GM12878 (cell line): ENCODE measurements around the gene KRTAP21-2. TPM values are rescaled to one million over a fixed set of nuclear protein-coding genes. Genes with fewer than 3 reads are reported as not detected.

Source experiments
- ATAC-seq: fragments of 200-7000 bp; cut with Tn5 transposase; 3 replicates; pipeline ENCODE4 v1.9.1; 2020; ENCODE audit warnings: mild to moderate bottlenecking, moderate library complexity
- BruUV-seq: library from RNA; stranded (reverse); fragments of 400-500 nt; replicated peaks from 2 replicates; lab custom pipeline; 2021; lab: Mats Ljungman, UMichigan
- CTCF ChIA-PET: fragments of 300-600 bp; sonication (Branson Sonifier 250); formaldehyde crosslinking; extraction: SDS; loops from one replicate; lab custom pipeline; 2021; ENCODE audit warnings: inconsistent platforms; lab: Yijun Ruan, JAX
- POLR2A ChIA-PET: fragments of 350-600 bp; formaldehyde crosslinking; extraction: SDS; loops from one replicate; lab custom pipeline; 2021; ENCODE audit warnings: inconsistent platforms; lab: Charles Lee
- RAD21 ChIA-PET: fragments of 300-600 bp; sonication (Branson Sonifier 250); formaldehyde crosslinking; loops from one replicate; lab custom pipeline; 2023; ENCODE audit warnings: antibody characterized with exemption; ENCODE audit not compliant: unreplicated experiment; lab: Charles Lee
- SMC1A ChIA-PET: fragments of 300-600 bp; sonication (Branson Sonifier 250); formaldehyde crosslinking; loops from one replicate; lab custom pipeline; 2023; ENCODE audit not compliant: unreplicated experiment, uncharacterized antibody; lab: Charles Lee
- DNase-seq: peaks from one replicate; pipeline ENCODE4 v3.0.0-alpha.2; 2011; ENCODE audit warnings: low read depth, low spot score
- FAIRE-seq: peaks from 3 replicates; lab custom pipeline; 2011; peaks lifted over from hg19 to GRCh38; lab: Jason Lieb, UNC
- H2AFZ ChIP-seq: 2 replicates; pipeline ENCODE4 v1.6.0; 2011; ENCODE audit warnings: low read depth, low read length, control low read depth; ENCODE audit not compliant: control insufficient read depth
- H3K27ac ChIP-seq: 2 replicates; pipeline ENCODE4 v1.5.1; 2011; ENCODE audit warnings: control low read depth; ENCODE audit not compliant: control insufficient read depth, insufficient read depth
- H3K27me3 ChIP-seq, 2 experiments: replicated peaks in 1 of 2; 2 replicates each; pipeline versions ENCODE4 v1.6.0 to v1.6.1; 2011; ENCODE audit warnings: low read length in 1 of 2; ENCODE audit not compliant: control insufficient read depth in 2 of 2, insufficient read depth in 2 of 2
- H3K36me3 ChIP-seq, 2 experiments: 2 replicates each; pipeline ENCODE4 v1.5.1; 2011; ENCODE audit warnings: low read length in 1 of 2; ENCODE audit not compliant: control insufficient read depth in 2 of 2, insufficient read depth in 2 of 2
- H3K4me1 ChIP-seq: 2 replicates; pipeline ENCODE4 v1.6.1; 2011; ENCODE audit warnings: mild to moderate bottlenecking, low read length, moderate library complexity, mixed read lengths; ENCODE audit not compliant: control insufficient read depth, insufficient read depth
- H3K4me2 ChIP-seq: 2 replicates; pipeline ENCODE4 v1.6.0; 2011; ENCODE audit warnings: control low read depth; ENCODE audit not compliant: control insufficient read depth, insufficient read depth
- H3K4me3 ChIP-seq: fragments of 200-600 bp; sonication (generic); 2 replicates; pipeline ENCODE4 v1.5.1; 2016
- H3K79me2 ChIP-seq: 2 replicates; pipeline ENCODE4 v1.6.0; 2011; ENCODE audit warnings: low read length; ENCODE audit not compliant: control insufficient read depth, insufficient read depth
- H3K9ac ChIP-seq: 2 replicates; pipeline ENCODE4 v1.8.0; 2011; ENCODE audit warnings: low read length, control low read depth, mixed read lengths; ENCODE audit not compliant: control insufficient read depth, insufficient read depth
- H3K9me3 ChIP-seq: replicated peaks from 3 replicates; pipeline ENCODE4 v1.5.1; 2011; ENCODE audit warnings: mild to moderate bottlenecking, low read length; ENCODE audit not compliant: control insufficient read depth, insufficient read depth
- H4K20me1 ChIP-seq: 2 replicates; pipeline ENCODE4 v1.6.0; 2011; ENCODE audit not compliant: control insufficient read depth, insufficient read depth
- BRCA1 ChIP-seq: IDR thresholded peaks from 2 replicates; pipeline ENCODE4 v1.6.1; 2011; ENCODE audit warnings: low read depth, low read length, improper control_type of control experiment
- CHD2 ChIP-seq: IDR thresholded peaks from 2 replicates; pipeline ENCODE4 v1.6.1; 2011; ENCODE audit warnings: low read depth, low read length, improper control_type of control experiment, borderline replicate concordance
- KLF5 ChIP-seq: fragments of 450-650 bp; IDR thresholded peaks from 2 replicates; pipeline ENCODE4 v1.6.1; 2014; ENCODE audit warnings: mild to moderate bottlenecking; ENCODE audit not compliant: partially characterized antibody
- LARP7 ChIP-seq: fragments of 450-650 bp; IDR thresholded peaks from 2 replicates; pipeline ENCODE4 v1.6.1; 2017; ENCODE audit warnings: mild to moderate bottlenecking
- PAX5 ChIP-seq: IDR thresholded peaks from 2 replicates; pipeline ENCODE4 v1.6.1; 2011; ENCODE audit warnings: low read depth, low read length, borderline replicate concordance
- PAX8 ChIP-seq: fragments of 450-650 bp; IDR thresholded peaks from 2 replicates; pipeline ENCODE4 v1.6.1; 2017; ENCODE audit warnings: mild to moderate bottlenecking, moderate library complexity
- POLR2AphosphoS5 ChIP-seq: IDR thresholded peaks from 2 replicates; pipeline ENCODE4 v1.6.1; 2011; ENCODE audit warnings: mild to moderate bottlenecking, low read length, inconsistent platforms
- RCOR1 ChIP-seq: conservative IDR thresholded peaks from 2 replicates; pipeline ENCODE4 v1.6.1; 2012; ENCODE audit warnings: low read depth, low read length, improper control_type of control experiment
- RFX5 ChIP-seq: IDR thresholded peaks from 2 replicates; pipeline ENCODE4 v1.6.1; 2011; ENCODE audit warnings: low read depth, low read length, improper control_type of control experiment
- SMAD1 ChIP-seq: fragments of 450-650 bp; IDR thresholded peaks from 2 replicates; pipeline ENCODE4 v1.6.1; 2018; ENCODE audit warnings: mild to moderate bottlenecking, low read depth; ENCODE audit not compliant: partially characterized antibody
- WGBS: methylation state at CpG from one replicate; pipeline ENCODE4 v1.1.6; 2016; ENCODE audit warnings: low lambda C conversion rate; ENCODE audit not compliant: insufficient replicate concordance, insufficient coverage; ENCODE audit errors: missing lambda C conversion rate; 5-methylcytosine and 5-hydroxymethylcytosine counted together
- in situ Hi-C: fragments of 300-500 bp; cut with MboI; formaldehyde crosslinking; loops from 9 replicates; pipeline ENCODE4 v1.14.3; 2018; ENCODE audit warnings: mixed read lengths
- intact Hi-C: fragments of 100-400 bp; cut with micrococcal nuclease; formaldehyde crosslinking; loops from one replicate; pipeline ENCODE4 v1.14.2; 2022; ENCODE audit not compliant: unreplicated experiment
- polyA plus RNA-seq, 11 experiments: library from polyadenylated mRNA; depleted of rRNA in 4 of 11; unstranded in 6 of 11; stranded (reverse) in 5 of 11; fragments of >200 nt; fragmentation: Nextera tagmentation in 4 of 11; fragmentation: Illumina TruSeq in 1 of 11; extraction: Ambion mirVana in 4 of 11; extraction: Trizol in 1 of 11; gene quantifications; 1 replicate in 1 of 11; 2 replicates in 10 of 11; pipeline versions ENCODE4 v1.2.1 to v1.2.3, GENCODE V29; 2011 to 2016; ENCODE audit warnings: inconsistent platforms in 2 of 11, missing spikeins in 2 of 11, low read depth in 1 of 11
- total RNA-seq, 4 experiments: library from RNA; depleted of rRNA in 3 of 4; stranded (reverse); fragments of >200 nt in 3 of 4; fragmentation: Illumina TruSeq in 1 of 4; extraction: Trizol in 1 of 4; gene quantifications; 2 replicates each; pipeline versions ENCODE4 v1.2.1 to v1.2.3, GENCODE V29; 2013 to 2021
- TF ChIP-seq, protein P1 (sequence below): fragments of 450-650 bp; IDR thresholded peaks from 2 replicates; pipeline ENCODE4 v1.6.1; 2017; ENCODE audit warnings: antibody characterized with exemption, mild to moderate bottlenecking, moderate library complexity
- TF ChIP-seq, protein P2 (sequence below): fragments of 450-650 bp; IDR thresholded peaks from 2 replicates; pipeline ENCODE4 v1.6.1; 2017; ENCODE audit warnings: mild to moderate bottlenecking, moderate library complexity
- TF ChIP-seq, protein P3 (sequence below): IDR thresholded peaks from 2 replicates; pipeline ENCODE4 v1.6.1; 2012; ENCODE audit warnings: low read depth, low read length, improper control_type of control experiment
- TF ChIP-seq, protein P4 (sequence below): fragments of 450-650 bp; IDR thresholded peaks from 2 replicates; pipeline ENCODE4 v1.6.1; 2016; ENCODE audit warnings: mild to moderate bottlenecking
- TF ChIP-seq, protein P5 (sequence below): fragments of 450-650 bp; IDR thresholded peaks from 2 replicates; pipeline ENCODE4 v1.6.1; 2014; ENCODE audit warnings: mild to moderate bottlenecking

Gene KRTAP21-2
- total and polyA plus RNA-seq, 10 of the 15 experiments (the other 5 are each of a cell fraction or from before 2014, with no cell fraction given): not detected

DNA sequence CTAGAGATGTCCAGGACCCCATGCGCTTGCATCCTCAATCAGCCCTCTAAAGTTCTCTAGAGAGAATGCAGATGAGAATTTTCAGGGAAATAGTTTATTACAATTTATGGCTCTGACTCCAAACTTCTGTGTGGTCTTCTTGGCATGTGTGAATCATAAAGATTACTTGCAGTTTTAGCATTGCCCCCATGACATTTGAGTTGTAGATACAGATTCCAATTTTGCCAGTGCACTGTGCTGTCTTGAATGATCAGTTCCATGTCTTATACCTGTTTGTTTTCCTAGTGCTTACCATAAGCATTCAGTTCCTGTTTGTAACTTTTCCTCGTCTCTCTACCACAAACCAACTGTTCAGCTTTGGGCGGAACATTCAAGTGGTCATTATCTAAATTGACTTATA lies 33.3 kb downstream of the KRTAP21-2 start:
- in situ Hi-C loops: no loop called here
- Histone ChIP-seq H3K4me1 (no peaks in the 10 kb centered on the region), H3K9ac (no peak overlapping the region), H3K36me3 (no peaks in the 10 kb centered on the region), H3K27me3 (no peaks in the 10 kb centered on the region), H2AFZ (no peak overlapping the region), H3K4me3 (no peak overlapping the region), H4K20me1 (no peaks in the 10 kb centered on the region), H3K4me2 (no peak overlapping the region), H3K9me3 (no peaks in the 10 kb centered on the region), H3K27ac (no peak overlapping the region), H3K79me2 (no peaks in the 10 kb centered on the region)
- CTCF ChIA-PET: interaction anchor here (1.0 to 1.1 kb wide), 2 partner anchors 34 to 374 kb away, joined by 3 read pairs; no protein-coding TSS in a partner anchor
- DNase-seq (no peak), FAIRE-seq (no peak), ATAC-seq (no peak)
- POLR2A ChIA-PET: no interaction called here
- BruUV-seq: no TSS peak
- intact Hi-C loops: no loop called here
- SMC1A ChIA-PET: no interaction called here
- WGBS: 47% methylated on average over 3 of the region's 3 CpGs
- RAD21 ChIA-PET: no interaction called here
- TF ChIP-seq PAX8 (no peak), POLR2AphosphoS5 (no peak), SMAD1 (no peak), LARP7 (no peak), KLF5 (no peak), RFX5 (no peak), CHD2 (no peak), BRCA1 (no peak), RCOR1 (no peak), PAX5 (no peak)
- TF ChIP-seq, protein P1, sequence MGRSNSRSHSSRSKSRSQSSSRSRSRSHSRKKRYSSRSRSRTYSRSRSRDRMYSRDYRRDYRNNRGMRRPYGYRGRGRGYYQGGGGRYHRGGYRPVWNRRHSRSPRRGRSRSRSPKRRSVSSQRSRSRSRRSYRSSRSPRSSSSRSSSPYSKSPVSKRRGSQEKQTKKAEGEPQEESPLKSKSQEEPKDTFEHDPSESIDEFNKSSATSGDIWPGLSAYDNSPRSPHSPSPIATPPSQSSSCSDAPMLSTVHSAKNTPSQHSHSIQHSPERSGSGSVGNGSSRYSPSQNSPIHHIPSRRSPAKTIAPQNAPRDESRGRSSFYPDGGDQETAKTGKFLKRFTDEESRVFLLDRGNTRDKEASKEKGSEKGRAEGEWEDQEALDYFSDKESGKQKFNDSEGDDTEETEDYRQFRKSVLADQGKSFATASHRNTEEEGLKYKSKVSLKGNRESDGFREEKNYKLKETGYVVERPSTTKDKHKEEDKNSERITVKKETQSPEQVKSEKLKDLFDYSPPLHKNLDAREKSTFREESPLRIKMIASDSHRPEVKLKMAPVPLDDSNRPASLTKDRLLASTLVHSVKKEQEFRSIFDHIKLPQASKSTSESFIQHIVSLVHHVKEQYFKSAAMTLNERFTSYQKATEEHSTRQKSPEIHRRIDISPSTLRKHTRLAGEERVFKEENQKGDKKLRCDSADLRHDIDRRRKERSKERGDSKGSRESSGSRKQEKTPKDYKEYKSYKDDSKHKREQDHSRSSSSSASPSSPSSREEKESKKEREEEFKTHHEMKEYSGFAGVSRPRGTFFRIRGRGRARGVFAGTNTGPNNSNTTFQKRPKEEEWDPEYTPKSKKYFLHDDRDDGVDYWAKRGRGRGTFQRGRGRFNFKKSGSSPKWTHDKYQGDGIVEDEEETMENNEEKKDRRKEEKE: no peak
- TF ChIP-seq, protein P2, sequence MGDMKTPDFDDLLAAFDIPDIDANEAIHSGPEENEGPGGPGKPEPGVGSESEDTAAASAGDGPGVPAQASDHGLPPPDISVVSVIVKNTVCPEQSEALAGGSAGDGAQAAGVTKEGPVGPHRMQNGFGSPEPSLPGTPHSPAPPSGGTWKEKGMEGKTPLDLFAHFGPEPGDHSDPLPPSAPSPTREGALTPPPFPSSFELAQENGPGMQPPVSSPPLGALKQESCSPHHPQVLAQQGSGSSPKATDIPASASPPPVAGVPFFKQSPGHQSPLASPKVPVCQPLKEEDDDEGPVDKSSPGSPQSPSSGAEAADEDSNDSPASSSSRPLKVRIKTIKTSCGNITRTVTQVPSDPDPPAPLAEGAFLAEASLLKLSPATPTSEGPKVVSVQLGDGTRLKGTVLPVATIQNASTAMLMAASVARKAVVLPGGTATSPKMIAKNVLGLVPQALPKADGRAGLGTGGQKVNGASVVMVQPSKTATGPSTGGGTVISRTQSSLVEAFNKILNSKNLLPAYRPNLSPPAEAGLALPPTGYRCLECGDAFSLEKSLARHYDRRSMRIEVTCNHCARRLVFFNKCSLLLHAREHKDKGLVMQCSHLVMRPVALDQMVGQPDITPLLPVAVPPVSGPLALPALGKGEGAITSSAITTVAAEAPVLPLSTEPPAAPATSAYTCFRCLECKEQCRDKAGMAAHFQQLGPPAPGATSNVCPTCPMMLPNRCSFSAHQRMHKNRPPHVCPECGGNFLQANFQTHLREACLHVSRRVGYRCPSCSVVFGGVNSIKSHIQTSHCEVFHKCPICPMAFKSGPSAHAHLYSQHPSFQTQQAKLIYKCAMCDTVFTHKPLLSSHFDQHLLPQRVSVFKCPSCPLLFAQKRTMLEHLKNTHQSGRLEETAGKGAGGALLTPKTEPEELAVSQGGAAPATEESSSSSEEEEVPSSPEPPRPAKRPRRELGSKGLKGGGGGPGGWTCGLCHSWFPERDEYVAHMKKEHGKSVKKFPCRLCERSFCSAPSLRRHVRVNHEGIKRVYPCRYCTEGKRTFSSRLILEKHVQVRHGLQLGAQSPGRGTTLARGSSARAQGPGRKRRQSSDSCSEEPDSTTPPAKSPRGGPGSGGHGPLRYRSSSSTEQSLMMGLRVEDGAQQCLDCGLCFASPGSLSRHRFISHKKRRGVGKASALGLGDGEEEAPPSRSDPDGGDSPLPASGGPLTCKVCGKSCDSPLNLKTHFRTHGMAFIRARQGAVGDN: no peak
- TF ChIP-seq, protein P3, sequence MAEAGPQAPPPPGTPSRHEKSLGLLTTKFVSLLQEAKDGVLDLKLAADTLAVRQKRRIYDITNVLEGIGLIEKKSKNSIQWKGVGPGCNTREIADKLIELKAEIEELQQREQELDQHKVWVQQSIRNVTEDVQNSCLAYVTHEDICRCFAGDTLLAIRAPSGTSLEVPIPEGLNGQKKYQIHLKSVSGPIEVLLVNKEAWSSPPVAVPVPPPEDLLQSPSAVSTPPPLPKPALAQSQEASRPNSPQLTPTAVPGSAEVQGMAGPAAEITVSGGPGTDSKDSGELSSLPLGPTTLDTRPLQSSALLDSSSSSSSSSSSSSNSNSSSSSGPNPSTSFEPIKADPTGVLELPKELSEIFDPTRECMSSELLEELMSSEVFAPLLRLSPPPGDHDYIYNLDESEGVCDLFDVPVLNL: no peak
- TF ChIP-seq, protein P4, sequence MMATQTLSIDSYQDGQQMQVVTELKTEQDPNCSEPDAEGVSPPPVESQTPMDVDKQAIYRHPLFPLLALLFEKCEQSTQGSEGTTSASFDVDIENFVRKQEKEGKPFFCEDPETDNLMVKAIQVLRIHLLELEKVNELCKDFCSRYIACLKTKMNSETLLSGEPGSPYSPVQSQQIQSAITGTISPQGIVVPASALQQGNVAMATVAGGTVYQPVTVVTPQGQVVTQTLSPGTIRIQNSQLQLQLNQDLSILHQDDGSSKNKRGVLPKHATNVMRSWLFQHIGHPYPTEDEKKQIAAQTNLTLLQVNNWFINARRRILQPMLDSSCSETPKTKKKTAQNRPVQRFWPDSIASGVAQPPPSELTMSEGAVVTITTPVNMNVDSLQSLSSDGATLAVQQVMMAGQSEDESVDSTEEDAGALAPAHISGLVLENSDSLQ: no peak
- TF ChIP-seq, protein P5, sequence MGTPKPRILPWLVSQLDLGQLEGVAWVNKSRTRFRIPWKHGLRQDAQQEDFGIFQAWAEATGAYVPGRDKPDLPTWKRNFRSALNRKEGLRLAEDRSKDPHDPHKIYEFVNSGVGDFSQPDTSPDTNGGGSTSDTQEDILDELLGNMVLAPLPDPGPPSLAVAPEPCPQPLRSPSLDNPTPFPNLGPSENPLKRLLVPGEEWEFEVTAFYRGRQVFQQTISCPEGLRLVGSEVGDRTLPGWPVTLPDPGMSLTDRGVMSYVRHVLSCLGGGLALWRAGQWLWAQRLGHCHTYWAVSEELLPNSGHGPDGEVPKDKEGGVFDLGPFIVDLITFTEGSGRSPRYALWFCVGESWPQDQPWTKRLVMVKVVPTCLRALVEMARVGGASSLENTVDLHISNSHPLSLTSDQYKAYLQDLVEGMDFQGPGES: no peak
